Esophagus muscularis mucosa (tissue), 4 donors: ENCODE results near the gene TRPM3. TPM values are rescaled to one million over a fixed set of nuclear protein-coding genes. Genes with fewer than 3 reads are reported as not detected.

Experiments
- DNase-seq: peaks from one replicate; pipeline ENCODE4 v3.0.0-alpha.2; 2017; ENCODE audit errors: extremely low spot score
- H3K27ac ChIP-seq, 4 donors: fragments of 200-600 bp; sonication (generic); replicated peaks in 1 of 4; 1 replicate in 3 of 4; 2 replicates in 1 of 4; pipeline ENCODE4 v1.5.1; 2016 to 2019; ENCODE audit warnings: mild to moderate bottlenecking in 1 of 4
- H3K27me3 ChIP-seq, 4 donors: fragments of 200-600 bp; sonication (generic); one replicate each; pipeline versions ENCODE4 v1.5.1 to v1.6.0; 2016 to 2019
- H3K36me3 ChIP-seq, 4 donors: fragments of 200-600 bp; sonication (generic); one replicate each; pipeline ENCODE4 v1.5.1; 2016 to 2019
- H3K4me1 ChIP-seq, 4 donors: fragments of 200-600 bp; sonication (generic); one replicate each; pipeline ENCODE4 v1.5.1; 2016 to 2019
- H3K4me3 ChIP-seq, 4 donors: fragments of 200-600 bp; sonication (generic); 1 replicate in 2 of 4; 2 replicates in 2 of 4; pipeline ENCODE4 v1.5.1; 2016 to 2019; ENCODE audit warnings: mild to moderate bottlenecking in 4 of 4, moderate library complexity in 1 of 4
- H3K9me3 ChIP-seq, 4 donors: fragments of 200-600 bp; sonication (generic); 1 replicate in 3 of 4; 2 replicates in 1 of 4; pipeline ENCODE4 v1.5.1; 2016 to 2019
- EP300 ChIP-seq: sonication (generic); formaldehyde crosslinking; IDR thresholded peaks from one replicate; pipeline ENCODE4 v1.6.1; 2017; ENCODE audit warnings: antibody characterized with exemption
- POLR2A ChIP-seq: fragments of 450-650 bp; IDR thresholded peaks from one replicate; pipeline ENCODE4 v1.6.1; 2017; ENCODE audit warnings: antibody characterized with exemption, moderate library complexity, mild to moderate bottlenecking, low read depth
- POLR2AphosphoS5 ChIP-seq, 2 donors: sonication (generic); formaldehyde crosslinking; IDR thresholded peaks; one replicate each; pipeline ENCODE4 v1.6.1; 2017; ENCODE audit warnings: antibody characterized with exemption in 2 of 2
- WGBS: methylation state at CpG from one replicate; pipeline ENCODE4 v1.1.5; 2018; 5-methylcytosine and 5-hydroxymethylcytosine counted together
- intact Hi-C: fragments of 100-400 bp; cut with DNase I; formaldehyde crosslinking; loops from one replicate; pipeline ENCODE4 v1.15.1; 2023
- total RNA-seq, 4 donors: library from RNA; depleted of rRNA; stranded (reverse); fragments of >200 nt; gene quantifications; one replicate each; pipeline versions ENCODE4 v1.1.0 to v1.2.1, GENCODE V29; 2016
- TF ChIP-seq, protein P1 (sequence below), 3 experiments: fragments of 200-600 bp in 2 of 3; fragments of 450-650 bp in 1 of 3; sonication (generic) in 2 of 3; IDR thresholded peaks; one replicate each; pipeline ENCODE4 v1.5.1; 2017 to 2019; ENCODE audit warnings: antibody characterized with exemption in 3 of 3, mild to moderate bottlenecking in 2 of 3, moderate library complexity in 1 of 3

The TRPM3 gene
- total RNA-seq, 4 donors from 2014 or later, result 0.13 to 0.17 TPM; not detected in 2

DNA sequence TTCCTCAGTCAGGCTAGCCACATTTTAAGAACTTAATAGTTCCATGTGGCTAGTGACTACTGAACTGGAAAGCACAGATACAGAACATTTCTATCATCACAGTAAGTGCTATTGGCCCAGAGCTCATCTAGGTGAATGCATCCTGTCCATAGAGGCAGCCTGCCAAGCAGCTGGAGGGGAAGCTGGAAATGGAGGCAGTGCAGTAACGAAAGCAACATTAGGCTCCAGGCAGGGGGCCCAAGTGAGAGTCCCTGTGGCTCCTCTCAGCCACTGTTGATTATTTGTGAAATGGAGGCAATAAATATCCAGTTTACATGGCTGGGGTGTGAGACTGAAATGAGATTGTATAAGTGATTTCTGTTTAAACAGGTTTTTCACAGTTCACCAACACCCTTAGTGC, 479.8 kb downstream of the TRPM3 start:
- TF ChIP-seq POLR2A (no peak), POLR2AphosphoS5 (IDR thresholded peaks at IDR 0.05) (no peak), EP300 (no peak)
- TF ChIP-seq, protein P1, sequence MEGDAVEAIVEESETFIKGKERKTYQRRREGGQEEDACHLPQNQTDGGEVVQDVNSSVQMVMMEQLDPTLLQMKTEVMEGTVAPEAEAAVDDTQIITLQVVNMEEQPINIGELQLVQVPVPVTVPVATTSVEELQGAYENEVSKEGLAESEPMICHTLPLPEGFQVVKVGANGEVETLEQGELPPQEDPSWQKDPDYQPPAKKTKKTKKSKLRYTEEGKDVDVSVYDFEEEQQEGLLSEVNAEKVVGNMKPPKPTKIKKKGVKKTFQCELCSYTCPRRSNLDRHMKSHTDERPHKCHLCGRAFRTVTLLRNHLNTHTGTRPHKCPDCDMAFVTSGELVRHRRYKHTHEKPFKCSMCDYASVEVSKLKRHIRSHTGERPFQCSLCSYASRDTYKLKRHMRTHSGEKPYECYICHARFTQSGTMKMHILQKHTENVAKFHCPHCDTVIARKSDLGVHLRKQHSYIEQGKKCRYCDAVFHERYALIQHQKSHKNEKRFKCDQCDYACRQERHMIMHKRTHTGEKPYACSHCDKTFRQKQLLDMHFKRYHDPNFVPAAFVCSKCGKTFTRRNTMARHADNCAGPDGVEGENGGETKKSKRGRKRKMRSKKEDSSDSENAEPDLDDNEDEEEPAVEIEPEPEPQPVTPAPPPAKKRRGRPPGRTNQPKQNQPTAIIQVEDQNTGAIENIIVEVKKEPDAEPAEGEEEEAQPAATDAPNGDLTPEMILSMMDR (IDR thresholded peaks at IDR 0.05), result no peak
- Histone ChIP-seq H3K9me3 (no peaks in the 10 kb centered on the region), H3K27me3 (no peaks in the 10 kb centered on the region), H3K27ac (no peak overlapping the region), H3K4me3 (no peak overlapping the region), H3K36me3 (no peaks in the 10 kb centered on the region), H3K4me1 (peaks cover 0 to 5% (median 0%) of the 10 kb centered on the region in 4 donors)
- WGBS, result 86% methylated on average over 1 of the region's 1 CpG
- no peak for DNase-seq
- intact Hi-C loops, result loop anchor here (2.0 kb wide), 1 partner anchor 609 kb away; no protein-coding TSS in a partner anchor

DNA sequence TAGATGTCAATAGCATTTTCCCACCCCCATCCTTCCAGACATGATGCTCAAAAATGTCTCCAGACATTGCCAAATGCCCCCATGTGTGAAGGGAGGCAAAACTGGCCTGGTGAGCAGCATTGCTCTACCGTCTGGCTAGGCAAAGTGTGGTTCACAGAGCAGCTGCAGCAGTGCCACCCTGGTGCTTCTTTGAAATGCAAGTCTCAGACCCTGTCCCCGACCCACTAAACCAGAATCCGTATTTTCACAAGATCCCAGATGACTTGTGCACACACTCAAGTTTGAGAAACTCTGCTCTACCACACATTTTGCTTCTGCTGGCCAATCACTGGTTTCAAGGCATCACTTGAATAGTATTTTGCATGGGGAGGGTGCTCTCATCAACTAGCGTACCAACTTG, 480.4 kb downstream of the TRPM3 start:
- TF ChIP-seq POLR2AphosphoS5 (IDR thresholded peaks at IDR 0.05) (no peak), POLR2A (no peak), EP300 (no peak)
- TF ChIP-seq, protein P1 (IDR thresholded peaks at IDR 0.05), result no peak
- WGBS, result 73% methylated on average over 4 of the region's 4 CpGs
- intact Hi-C loops, result loop anchor here (2.0 kb wide), 1 partner anchor 610 kb away; no protein-coding TSS in a partner anchor
- no peak for DNase-seq
- Histone ChIP-seq H3K4me1 (peaks cover 0 to 5% (median 0%) of the 10 kb centered on the region in 4 donors), H3K27me3 (no peaks in the 10 kb centered on the region), H3K9me3 (no peaks in the 10 kb centered on the region), H3K27ac (no peak overlapping the region), H3K4me3 (no peak overlapping the region), H3K36me3 (no peaks in the 10 kb centered on the region)

DNA sequence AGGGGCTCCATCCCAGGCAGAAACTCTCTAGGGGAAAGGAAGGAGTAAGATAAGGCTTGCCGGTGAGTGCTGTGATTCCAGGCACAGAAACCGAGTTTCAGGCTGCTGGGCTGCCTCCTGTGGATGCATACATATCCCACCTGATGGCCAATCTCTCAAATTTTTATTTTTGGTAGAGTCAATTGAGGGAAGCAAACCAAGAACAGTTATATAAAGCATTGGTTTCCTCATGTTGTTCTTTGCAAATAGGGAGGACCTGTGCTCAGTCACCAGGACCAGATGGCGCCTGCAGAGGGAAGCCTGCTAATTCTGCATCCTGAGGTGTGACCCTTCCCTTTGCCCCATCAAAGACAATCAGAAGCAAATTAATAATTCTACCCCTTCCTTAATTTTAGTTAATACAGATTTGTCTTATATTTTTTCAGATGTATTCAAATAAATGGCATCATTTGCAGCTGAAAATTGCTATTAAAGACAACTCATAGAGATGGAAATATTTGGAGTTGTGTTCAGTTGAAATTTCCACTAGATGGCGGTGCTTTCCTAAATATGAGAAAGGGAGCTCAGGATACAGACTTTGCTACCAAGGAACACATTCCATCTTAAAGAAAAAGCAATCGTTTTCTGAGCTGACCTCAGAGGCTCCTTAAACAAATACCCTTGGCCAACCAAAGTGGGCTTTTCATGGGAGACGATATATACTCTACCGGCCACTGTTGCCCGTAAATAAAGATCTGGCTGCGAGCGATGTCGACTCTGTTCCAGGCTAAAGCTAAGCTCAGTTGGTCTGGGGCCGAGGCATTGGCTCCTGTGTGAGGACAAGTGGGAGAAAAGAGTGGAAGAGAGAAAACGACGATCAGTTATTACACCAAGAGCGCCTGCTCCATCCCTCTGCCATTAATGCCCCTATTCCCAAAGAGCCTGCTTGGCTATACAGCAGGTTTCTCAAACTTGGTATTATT, 481.3 kb downstream of the TRPM3 start:
- no peak overlapping the region for H3K4me3 ChIP-seq
- no peak overlapping the region for H3K27ac ChIP-seq
- H3K9me3 ChIP-seq, result no peaks in the 10 kb centered on the region
- H3K4me1 ChIP-seq, result peaks cover 0 to 5% (median 0%) of the 10 kb centered on the region in 4 donors
- no peaks in the 10 kb centered on the region for H3K27me3 ChIP-seq
- intact Hi-C loops, result loop anchor here (2.0 to 10.0 kb wide), 2 partner anchors 285 to 611 kb away; no protein-coding TSS in a partner anchor
- H3K36me3 ChIP-seq, result no peaks in the 10 kb centered on the region
- DNase-seq, result no peak
- WGBS, result 40% methylated on average over 15 of the region's 15 CpGs
- TF ChIP-seq, protein P1 (IDR thresholded peaks at IDR 0.05), result peak; percentile 56 to 68 (median 58)
- TF ChIP-seq POLR2AphosphoS5 (IDR thresholded peaks at IDR 0.05), result no peak

DNA sequence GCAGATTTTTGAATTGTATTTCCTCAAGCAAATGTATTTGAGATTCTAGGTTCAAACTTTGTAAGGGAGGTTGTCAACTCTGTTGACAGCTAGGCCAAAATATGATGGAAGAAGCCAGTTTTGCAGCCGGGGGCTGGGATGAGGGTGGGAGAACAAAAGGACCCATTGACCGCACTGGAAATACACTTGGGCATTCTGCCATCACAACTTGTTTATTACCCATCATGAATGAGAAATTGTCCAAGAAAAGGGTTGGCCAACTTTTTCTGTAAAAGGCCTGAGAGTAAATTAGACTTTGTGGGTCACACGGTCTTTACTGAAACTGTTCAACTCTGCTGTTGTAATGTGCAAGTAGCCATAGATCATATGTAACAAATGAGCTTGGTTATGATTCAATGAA, 485.6 kb downstream of the TRPM3 start:
- intact Hi-C loops, result loop anchor here (10.0 kb wide), 1 partner anchor 289 kb away; no protein-coding TSS in a partner anchor
- Histone ChIP-seq H3K9me3 (no peaks in the 10 kb centered on the region), H3K36me3 (no peaks in the 10 kb centered on the region), H3K4me3 (no peak overlapping the region), H3K27me3 (no peaks in the 10 kb centered on the region), H3K4me1 (peaks cover 0 to 5% (median 0%) of the 10 kb centered on the region in 4 donors), H3K27ac (no peak overlapping the region)
- TF ChIP-seq EP300, result no peak
- no peak for TF ChIP-seq POLR2AphosphoS5 (IDR thresholded peaks at IDR 0.05)
- TF ChIP-seq, protein P1 (IDR thresholded peaks at IDR 0.05), result no peak
- 59% methylated on average over 3 of the region's 3 CpGs for WGBS
- DNase-seq, result no peak
